Measurements from ENCODE around the gene MTUS2.

DNA sequence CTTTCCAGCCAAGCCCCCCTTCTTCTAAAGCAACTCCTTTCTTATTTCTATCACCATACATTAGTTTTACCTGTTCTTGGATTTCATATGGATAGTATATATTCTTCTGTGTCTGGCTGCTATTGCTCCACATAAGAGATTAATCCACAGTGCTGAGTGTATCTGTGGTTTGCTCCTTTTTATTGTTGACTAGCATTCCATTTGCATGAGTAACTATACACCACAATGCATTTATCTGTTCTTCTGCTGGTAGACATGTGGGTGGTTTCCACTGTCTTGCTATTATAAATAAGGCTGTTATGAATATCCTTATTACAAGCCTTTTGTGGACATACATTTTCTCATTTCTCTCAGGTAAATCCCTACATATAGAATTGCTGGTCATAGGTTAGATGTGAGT is 637.2 kb downstream of the MTUS2 start:
- TF ChIP-seq POLR2AphosphoS5 (IDR thresholded peaks at IDR 0.05; ENCODE audit: low read depth, low read length) (no peak), TAF1 (IDR thresholded peaks at IDR 0.05; ENCODE audit: low read depth, low read length) (no peak), POU2F2 (IDR thresholded peaks at IDR 0.05; ENCODE audit: low read depth, low read length) (no peak)
